Colonic mucosa (tissue), 4 donors: ENCODE results near the gene MYL3. TPM values are rescaled to one million over a fixed set of nuclear protein-coding genes. Genes with fewer than 3 reads are reported as not detected.

Source experiments
- DNase-seq: peaks from one replicate; pipeline ENCODE4 v3.0.0-alpha.2; 2020
- H3K27ac ChIP-seq: fragments of 200-600 bp; one replicate; pipeline ENCODE4 v1.8.0; 2021
- H3K27me3 ChIP-seq: fragments of 200-600 bp; one replicate; pipeline ENCODE4 v1.8.0; 2021
- H3K36me3 ChIP-seq: fragments of 200-600 bp; one replicate; pipeline ENCODE4 v1.8.0; 2021
- H3K4me1 ChIP-seq: fragments of 200-600 bp; one replicate; pipeline ENCODE4 v1.8.0; 2021; ENCODE audit warnings: mild to moderate bottlenecking
- H3K4me3 ChIP-seq: fragments of 200-600 bp; one replicate; pipeline ENCODE4 v1.8.0; 2021
- H3K9ac ChIP-seq, 2 donors: one replicate each; pipeline ENCODE4 v1.7.0; 2013; ENCODE audit warnings: control low read depth in 2 of 2, low read depth in 2 of 2, low read length in 2 of 2
- H3K9me3 ChIP-seq: fragments of 200-600 bp; one replicate; pipeline ENCODE4 v1.8.0; 2021
- intact Hi-C: fragments of 100-400 bp; cut with DNase I; formaldehyde crosslinking; loops from one replicate; pipeline ENCODE4 v1.14.1; 2022
- total RNA-seq, 2 donors: library from RNA; stranded (reverse); fragmentation: NEBNext Ultra II Directional in 1 of 2; extraction: Animal tissue kit (Norgen Biotek cat#: 25700) in 1 of 2; gene quantifications; one replicate each; pipeline ENCODE4 v1.2.1, GENCODE V29; 2021
- TF ChIP-seq, protein P1 (sequence below): fragments of 200-600 bp; IDR thresholded peaks from one replicate; pipeline ENCODE4 v1.8.0; 2022; ENCODE audit warnings: antibody characterized with exemption, mild to moderate bottlenecking
- donor health status: healthy.
- donor health status: DM: no; HTN: no; CAD: no.
- donor health status: DM: no; HTN: no; CAD: no.

MYL3 gene
- total RNA-seq, 2 donors from 2014 or later: 1.7 TPM; not detected in 1

DNA sequence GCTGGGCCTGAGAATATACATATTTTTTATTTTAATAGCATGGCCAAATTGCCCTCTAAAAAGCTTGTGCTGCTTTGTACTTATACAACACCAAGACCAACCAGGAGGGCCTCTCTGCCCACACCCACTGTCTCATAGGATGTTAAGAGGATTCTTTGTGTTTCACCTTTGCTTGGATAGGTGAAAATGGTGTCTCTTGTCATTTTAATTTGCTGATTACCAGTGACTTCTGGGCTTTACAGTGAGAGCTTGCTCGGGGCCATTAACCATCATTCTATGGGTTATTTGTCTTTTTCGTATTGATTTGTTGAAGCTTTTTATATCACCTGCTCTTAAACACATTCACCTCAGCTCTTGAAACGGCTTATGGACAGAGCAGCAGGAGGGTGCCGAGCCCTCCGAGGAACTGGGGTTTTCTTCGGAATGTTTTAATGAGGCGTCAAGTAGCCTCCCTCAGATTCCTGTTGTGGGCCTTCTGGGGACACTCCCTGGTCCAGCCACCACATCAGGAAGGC lies 24.8 kb upstream of the MYL3 start:
- intact Hi-C loops: no loop called here
- no peaks in the 10 kb centered on the region for H3K4me1 ChIP-seq
- H3K9me3 ChIP-seq: no peaks in the 10 kb centered on the region
- no peak overlapping the region for H3K9ac ChIP-seq
- H3K27ac ChIP-seq: no peak overlapping the region
- H3K4me3 ChIP-seq: no peak overlapping the region
- no peaks in the 10 kb centered on the region for H3K36me3 ChIP-seq
- DNase-seq: no peak
- TF ChIP-seq, protein P1, sequence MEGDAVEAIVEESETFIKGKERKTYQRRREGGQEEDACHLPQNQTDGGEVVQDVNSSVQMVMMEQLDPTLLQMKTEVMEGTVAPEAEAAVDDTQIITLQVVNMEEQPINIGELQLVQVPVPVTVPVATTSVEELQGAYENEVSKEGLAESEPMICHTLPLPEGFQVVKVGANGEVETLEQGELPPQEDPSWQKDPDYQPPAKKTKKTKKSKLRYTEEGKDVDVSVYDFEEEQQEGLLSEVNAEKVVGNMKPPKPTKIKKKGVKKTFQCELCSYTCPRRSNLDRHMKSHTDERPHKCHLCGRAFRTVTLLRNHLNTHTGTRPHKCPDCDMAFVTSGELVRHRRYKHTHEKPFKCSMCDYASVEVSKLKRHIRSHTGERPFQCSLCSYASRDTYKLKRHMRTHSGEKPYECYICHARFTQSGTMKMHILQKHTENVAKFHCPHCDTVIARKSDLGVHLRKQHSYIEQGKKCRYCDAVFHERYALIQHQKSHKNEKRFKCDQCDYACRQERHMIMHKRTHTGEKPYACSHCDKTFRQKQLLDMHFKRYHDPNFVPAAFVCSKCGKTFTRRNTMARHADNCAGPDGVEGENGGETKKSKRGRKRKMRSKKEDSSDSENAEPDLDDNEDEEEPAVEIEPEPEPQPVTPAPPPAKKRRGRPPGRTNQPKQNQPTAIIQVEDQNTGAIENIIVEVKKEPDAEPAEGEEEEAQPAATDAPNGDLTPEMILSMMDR: no peak
- H3K27me3 ChIP-seq: peaks cover 18% of the 10 kb centered on the region

DNA sequence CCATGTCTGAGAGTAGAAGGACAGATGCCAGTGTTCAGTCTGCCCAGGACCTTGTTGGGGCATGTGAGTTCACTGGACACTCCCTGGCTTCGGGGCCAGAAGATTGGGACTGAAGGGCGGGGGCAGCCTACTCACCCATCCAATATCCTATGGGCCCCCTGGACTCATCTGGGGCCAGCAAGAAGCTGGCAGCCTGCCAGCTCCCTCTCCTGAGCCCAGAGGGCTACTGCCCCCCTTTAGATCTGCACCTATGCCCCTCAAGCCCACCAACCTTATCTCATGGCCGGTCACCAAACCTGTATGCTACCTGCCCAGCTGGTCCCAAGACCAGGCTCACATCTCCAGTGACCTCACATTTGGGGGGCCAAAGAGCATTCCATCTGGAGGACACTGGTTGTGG lies 22.4 kb upstream of the MYL3 start:
- Histone ChIP-seq H3K9ac (no peak overlapping the region), H3K27me3 (peaks cover 42% of the 10 kb centered on the region), H3K27ac (no peak overlapping the region)

DNA sequence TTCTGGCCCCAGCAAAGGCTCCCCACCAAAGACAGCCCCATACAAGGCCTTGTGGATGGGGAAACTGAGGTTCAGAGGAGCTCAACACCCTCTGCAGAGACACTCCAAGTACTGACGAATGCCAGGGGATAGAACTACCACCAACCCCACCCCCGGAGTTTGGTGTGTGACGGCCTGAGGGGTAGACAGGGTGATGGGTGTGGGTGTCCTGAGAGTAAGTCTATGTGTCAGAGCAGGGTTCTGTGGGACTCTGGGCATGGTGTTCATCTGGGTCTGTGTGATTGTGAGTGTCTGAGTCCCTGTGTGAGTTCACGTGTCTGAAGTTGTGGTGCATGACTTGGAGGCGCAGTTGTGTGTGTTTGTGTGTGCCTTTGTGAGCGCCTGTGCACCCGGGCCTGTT lies 21.7 kb upstream of the MYL3 start:
- TF ChIP-seq, protein P1: no peak
- no peak for DNase-seq

More for the DNA sequence above, 22.4 kb upstream of the MYL3 start:
- DNase-seq: no peak
- TF ChIP-seq, protein P1: no peak
- intact Hi-C loops: no loop called here
- Histone ChIP-seq H3K4me1 (peaks cover 7% of the 10 kb centered on the region), H3K36me3 (no peaks in the 10 kb centered on the region), H3K9me3 (no peaks in the 10 kb centered on the region), H3K4me3 (no peak overlapping the region)

DNA sequence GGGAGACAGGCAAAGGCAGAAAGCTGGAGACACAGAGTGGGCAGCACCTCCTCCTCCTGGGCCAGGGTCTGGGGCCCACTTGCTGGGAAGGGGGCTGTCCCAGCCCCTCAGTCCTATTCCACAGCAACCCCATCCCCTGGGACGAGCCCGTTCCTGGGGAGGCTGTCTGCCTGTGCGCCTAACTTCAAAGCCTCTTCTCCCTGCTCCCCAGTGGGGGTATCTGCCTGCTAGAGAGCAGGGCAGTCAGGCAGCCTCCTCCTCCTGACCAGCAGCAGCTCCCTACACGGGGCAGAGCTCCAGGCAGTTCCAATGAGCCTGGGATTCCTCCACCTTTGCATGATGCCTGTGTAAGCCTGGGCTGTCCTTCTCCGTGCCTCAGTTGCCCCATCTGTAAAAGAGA lies 21.2 kb upstream of the MYL3 start:
- Histone ChIP-seq H3K27ac (no peak overlapping the region), H3K36me3 (no peaks in the 10 kb centered on the region), H3K27me3 (peaks cover 43% of the 10 kb centered on the region), H3K9ac (no peak overlapping the region), H3K9me3 (no peaks in the 10 kb centered on the region), H3K4me3 (no peak overlapping the region), H3K4me1 (peaks cover 7% of the 10 kb centered on the region)
- no peak for DNase-seq
- intact Hi-C loops: no loop called here
- TF ChIP-seq, protein P1: no peak

More for the DNA sequence above, 21.7 kb upstream of the MYL3 start:
- H3K36me3 ChIP-seq: no peaks in the 10 kb centered on the region
- intact Hi-C loops: no loop called here
- peaks cover 43% of the 10 kb centered on the region for H3K27me3 ChIP-seq
- no peak overlapping the region for H3K27ac ChIP-seq
- H3K4me1 ChIP-seq: peaks cover 7% of the 10 kb centered on the region
- H3K4me3 ChIP-seq: no peak overlapping the region
- H3K9ac ChIP-seq: no peak overlapping the region
- no peaks in the 10 kb centered on the region for H3K9me3 ChIP-seq

DNA sequence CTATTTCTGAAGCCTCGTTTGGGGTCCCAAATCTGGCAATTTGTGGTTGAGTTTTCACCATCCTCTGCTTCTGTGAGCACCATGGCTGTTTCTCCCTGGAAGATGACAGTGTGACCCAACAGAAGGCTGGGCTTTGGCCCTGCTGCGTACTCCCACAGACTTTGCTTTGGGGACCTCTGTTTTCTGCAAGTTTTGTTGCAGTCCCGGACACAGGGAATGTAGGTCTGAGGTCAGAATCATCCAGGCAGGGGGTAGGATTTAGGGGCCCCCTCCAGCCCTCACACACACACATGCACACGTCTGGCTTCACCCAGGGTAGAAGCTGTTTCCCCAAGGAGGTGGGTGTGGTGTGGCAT lies 20.6 kb upstream of the MYL3 start:
- TF ChIP-seq, protein P1: no peak
- peaks cover 43% of the 10 kb centered on the region for H3K27me3 ChIP-seq
- intact Hi-C loops: no loop called here
- peak overlapping the region; percentile 12 to 35 for H3K9ac ChIP-seq
- no peak overlapping the region for H3K4me3 ChIP-seq
- H3K27ac ChIP-seq: no peak overlapping the region
- DNase-seq: no peak
- H3K4me1 ChIP-seq: peaks cover 7% of the 10 kb centered on the region
- no peaks in the 10 kb centered on the region for H3K36me3 ChIP-seq
- no peaks in the 10 kb centered on the region for H3K9me3 ChIP-seq
